ENCODE data around the gene SPATA16. TPM values are rescaled to one million over a fixed set of nuclear protein-coding genes. Genes with fewer than 3 reads are reported as not detected.

Gene SPATA16
- total RNA-seq, 1 donor from 2014 or later: not detected

DNA sequence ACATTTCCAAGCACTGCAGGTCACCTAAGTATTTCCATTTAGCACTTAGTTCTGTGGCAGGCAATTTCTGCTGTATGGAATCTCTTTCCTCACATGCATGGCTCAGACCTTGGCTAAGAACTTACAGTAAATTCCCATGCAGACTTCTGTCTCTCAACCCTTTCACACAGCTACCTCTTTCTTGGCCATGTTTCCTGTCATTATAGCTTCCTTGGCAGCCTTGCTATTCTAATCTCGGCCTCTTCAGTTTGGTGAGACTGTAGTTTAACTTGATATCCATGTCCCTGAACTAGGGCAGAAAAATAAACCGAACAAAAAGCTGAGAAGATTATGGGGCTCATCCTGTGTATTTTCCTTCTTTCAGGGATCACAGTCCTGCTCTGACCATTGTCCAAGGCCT, 96.0 kb downstream of the SPATA16 start:
- Mint-ChIP-seq H3K4me1 (ENCODE audit: low read depth) (no peaks in the 10 kb centered on the region), H3K9me3 (ENCODE audit: low read depth) (no peaks in the 10 kb centered on the region), H3K36me3 (ENCODE audit: low read depth) (no peaks in the 10 kb centered on the region), H3K4me3 (ENCODE audit: unreplicated experiment) (no peak overlapping the region), H3K27ac (ENCODE audit: unreplicated experiment) (no peak overlapping the region), H3K27me3 (ENCODE audit: low read depth) (peaks cover 16% of the 10 kb centered on the region)
- TF ChIP-seq, protein P1, sequence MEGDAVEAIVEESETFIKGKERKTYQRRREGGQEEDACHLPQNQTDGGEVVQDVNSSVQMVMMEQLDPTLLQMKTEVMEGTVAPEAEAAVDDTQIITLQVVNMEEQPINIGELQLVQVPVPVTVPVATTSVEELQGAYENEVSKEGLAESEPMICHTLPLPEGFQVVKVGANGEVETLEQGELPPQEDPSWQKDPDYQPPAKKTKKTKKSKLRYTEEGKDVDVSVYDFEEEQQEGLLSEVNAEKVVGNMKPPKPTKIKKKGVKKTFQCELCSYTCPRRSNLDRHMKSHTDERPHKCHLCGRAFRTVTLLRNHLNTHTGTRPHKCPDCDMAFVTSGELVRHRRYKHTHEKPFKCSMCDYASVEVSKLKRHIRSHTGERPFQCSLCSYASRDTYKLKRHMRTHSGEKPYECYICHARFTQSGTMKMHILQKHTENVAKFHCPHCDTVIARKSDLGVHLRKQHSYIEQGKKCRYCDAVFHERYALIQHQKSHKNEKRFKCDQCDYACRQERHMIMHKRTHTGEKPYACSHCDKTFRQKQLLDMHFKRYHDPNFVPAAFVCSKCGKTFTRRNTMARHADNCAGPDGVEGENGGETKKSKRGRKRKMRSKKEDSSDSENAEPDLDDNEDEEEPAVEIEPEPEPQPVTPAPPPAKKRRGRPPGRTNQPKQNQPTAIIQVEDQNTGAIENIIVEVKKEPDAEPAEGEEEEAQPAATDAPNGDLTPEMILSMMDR (IDR thresholded peaks at IDR 0.05): no peak
- no peak for DNase-seq (ENCODE audit: low spot score)

DNA sequence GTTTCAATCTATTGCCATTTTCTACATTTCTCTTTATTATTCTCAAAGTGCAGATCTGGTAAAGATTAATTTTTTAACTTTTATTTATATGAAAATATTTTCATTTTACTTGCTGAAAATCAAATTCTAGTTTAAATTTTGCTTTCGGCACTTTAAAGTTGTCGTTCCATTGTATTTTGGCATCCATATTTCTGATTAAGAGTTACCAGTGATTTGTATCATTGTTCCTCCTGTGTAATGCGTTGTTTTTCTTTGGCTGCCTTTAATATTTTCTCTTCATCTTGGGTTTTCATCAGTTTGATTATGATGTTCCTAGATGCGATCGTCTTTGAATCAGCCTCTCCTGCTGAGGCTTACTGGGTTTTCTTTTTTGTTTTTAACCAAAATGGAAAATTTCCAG, 97.3 kb downstream of the SPATA16 start:
- no peaks in the 10 kb centered on the region for H3K36me3 Mint-ChIP-seq (ENCODE audit: low read depth)
- peaks cover 12% of the 10 kb centered on the region for H3K27me3 Mint-ChIP-seq (ENCODE audit: low read depth)
- TF ChIP-seq, protein P1 (IDR thresholded peaks at IDR 0.05): no peak
- H3K9me3 Mint-ChIP-seq (ENCODE audit: low read depth): no peaks in the 10 kb centered on the region
- no peak for DNase-seq (ENCODE audit: low spot score)
- H3K4me3 Mint-ChIP-seq (ENCODE audit: unreplicated experiment): no peak overlapping the region
- no peak overlapping the region for H3K27ac Mint-ChIP-seq (ENCODE audit: unreplicated experiment)
- no peaks in the 10 kb centered on the region for H3K4me1 Mint-ChIP-seq (ENCODE audit: low read depth)

DNA sequence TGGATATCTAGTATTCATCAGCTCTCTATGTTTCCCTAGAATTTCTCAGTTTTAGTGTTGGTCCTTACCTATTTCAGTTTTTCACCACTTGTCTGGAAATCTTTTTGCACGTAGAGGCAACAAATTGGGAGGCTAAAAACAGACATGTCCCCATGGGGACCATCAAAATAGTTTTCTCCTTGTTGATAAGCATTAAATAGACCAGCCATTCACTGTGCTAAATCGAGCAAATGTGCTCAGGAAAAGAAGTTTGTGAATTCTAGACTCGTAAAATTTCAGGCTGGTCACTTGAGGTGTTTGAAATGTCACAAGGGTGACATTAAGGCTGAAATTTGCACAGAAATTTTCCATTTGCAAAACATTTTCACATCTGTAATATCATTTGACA, 102.6 kb downstream of the SPATA16 start:
- Mint-ChIP-seq H3K27ac (ENCODE audit: unreplicated experiment) (no peak overlapping the region), H3K4me1 (ENCODE audit: low read depth) (no peaks in the 10 kb centered on the region), H3K9me3 (ENCODE audit: low read depth) (no peaks in the 10 kb centered on the region), H3K36me3 (ENCODE audit: low read depth) (no peaks in the 10 kb centered on the region), H3K4me3 (ENCODE audit: unreplicated experiment) (no peak overlapping the region), H3K27me3 (ENCODE audit: low read depth) (peaks cover 9% of the 10 kb centered on the region)
- TF ChIP-seq, protein P1 (IDR thresholded peaks at IDR 0.05): no peak
- no peak for DNase-seq (ENCODE audit: low spot score)

DNA sequence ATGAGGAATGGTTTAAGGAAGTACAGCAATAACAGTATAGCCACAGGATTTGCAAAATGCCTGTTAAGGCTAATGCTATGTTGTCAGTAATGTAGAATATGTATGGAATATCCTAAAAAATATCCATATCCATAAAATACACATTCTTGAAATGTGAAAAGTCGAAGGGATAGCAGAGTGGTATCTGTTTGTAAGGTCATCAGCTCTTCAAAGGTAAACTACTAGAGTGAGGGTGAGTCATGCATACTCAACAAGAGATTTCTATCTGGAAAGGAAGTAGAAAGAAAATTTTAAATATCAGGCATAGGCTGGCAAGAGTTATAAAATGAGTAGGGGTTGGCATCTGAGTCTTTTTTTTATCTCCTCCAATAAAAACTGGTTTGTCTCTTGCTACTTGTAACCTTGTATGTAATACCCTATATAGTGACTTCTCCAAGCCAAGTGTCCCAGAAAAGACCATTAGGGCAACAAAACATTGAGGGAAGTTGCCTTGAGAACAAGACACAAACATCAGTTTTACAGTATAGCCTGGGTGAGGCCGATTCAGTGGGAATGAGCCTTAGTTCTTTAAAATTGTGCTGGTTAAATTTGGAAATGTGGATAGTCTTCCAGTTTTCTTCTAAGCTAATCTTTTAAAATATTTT, 103.1 kb downstream of the SPATA16 start:
- no peak for DNase-seq (ENCODE audit: low spot score)
- peaks cover 11% of the 10 kb centered on the region for H3K27me3 Mint-ChIP-seq (ENCODE audit: low read depth)
- TF ChIP-seq, protein P1 (IDR thresholded peaks at IDR 0.05): no peak
- H3K4me1 Mint-ChIP-seq (ENCODE audit: low read depth): no peaks in the 10 kb centered on the region
- no peaks in the 10 kb centered on the region for H3K9me3 Mint-ChIP-seq (ENCODE audit: low read depth)
- no peak overlapping the region for H3K4me3 Mint-ChIP-seq (ENCODE audit: unreplicated experiment)
- H3K27ac Mint-ChIP-seq (ENCODE audit: unreplicated experiment): no peak overlapping the region
- no peaks in the 10 kb centered on the region for H3K36me3 Mint-ChIP-seq (ENCODE audit: low read depth)

DNA sequence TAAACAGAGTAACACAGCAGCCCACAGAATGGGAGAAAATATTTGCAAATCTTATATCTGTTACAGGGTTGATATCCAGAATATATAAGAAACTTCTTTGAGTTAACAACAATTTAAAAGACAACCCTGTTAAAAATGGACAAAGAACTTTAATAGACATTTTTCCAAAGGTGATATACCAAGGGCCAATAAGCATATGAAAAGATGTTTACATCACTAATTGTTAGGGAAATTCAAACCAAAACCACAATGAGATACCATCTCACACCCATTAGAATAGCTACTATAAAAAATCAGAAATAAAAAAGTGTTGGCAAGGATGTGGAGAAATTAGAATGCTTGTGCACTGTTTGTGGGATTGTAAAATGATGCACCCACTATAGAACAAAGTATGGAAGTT, 110.8 kb downstream of the SPATA16 start:
- no peak for DNase-seq (ENCODE audit: low spot score)
- Mint-ChIP-seq H3K27me3 (ENCODE audit: low read depth) (peaks cover 35% of the 10 kb centered on the region), H3K36me3 (ENCODE audit: low read depth) (no peaks in the 10 kb centered on the region), H3K4me1 (ENCODE audit: low read depth) (no peaks in the 10 kb centered on the region), H3K4me3 (ENCODE audit: unreplicated experiment) (no peak overlapping the region), H3K27ac (ENCODE audit: unreplicated experiment) (no peak overlapping the region), H3K9me3 (ENCODE audit: low read depth) (no peaks in the 10 kb centered on the region)
- TF ChIP-seq, protein P1 (IDR thresholded peaks at IDR 0.05): no peak

Data from chondrocyte (in vitro differentiated cells).